Measurements from ENCODE around the gene LINGO1.
A peak's percentile ranks its signal among the peaks of the same experiment; 100 is the strongest.

Gene LINGO1

DNA sequence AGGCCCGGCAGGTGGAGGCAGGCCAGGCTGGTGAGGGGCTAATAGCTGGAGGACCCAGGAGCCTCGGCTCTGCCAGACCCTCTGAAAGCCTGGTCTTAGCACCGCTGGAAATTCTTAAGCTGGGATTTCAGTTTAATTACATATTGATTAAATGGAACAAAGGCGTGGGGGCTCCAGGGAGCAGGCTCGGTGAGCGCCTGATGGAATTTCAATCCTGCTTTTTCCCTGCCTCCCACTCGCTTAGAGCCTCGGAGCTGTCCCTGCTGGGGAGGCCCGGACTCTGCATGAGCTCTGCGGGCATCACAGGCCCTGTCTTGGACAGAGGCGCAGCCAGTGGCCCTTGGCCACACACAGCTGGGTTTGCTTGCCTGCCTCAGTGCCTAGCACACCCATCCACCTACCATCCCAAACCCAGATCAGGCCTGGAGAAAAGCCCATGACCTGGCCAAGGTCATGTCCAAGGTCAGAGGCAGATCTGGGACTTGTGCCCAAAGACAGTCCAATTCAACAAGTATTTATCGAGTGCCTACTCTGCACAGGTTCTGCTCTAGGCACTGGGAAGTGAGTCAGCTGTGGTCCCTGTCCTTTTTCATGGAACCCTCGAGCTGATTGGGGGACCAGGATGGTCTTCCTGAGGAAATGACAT, 40.6 kb downstream of the LINGO1 start:
- no peak for DNase-seq

DNA sequence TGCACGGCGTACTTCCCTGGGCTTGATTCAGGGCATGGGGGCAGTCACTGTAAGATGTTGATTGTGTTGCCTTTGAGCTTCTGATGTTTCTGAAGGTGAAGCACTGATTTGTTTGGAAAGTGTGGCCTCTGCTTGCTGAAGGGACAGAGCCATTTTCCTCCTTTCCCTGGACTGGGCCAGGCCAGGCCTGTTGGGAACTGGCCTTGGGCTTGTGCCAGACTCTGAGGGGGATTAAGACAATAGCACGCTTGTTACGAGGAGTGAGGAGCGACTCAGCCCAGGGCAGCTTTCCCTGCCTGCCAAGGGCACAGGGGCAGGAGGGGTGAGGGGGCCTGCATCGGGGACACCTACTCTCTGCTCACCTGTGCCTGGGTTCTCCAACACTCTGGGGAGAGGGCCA, 42.9 kb downstream of the LINGO1 start:
- peak; percentile 84 to 87 for DNase-seq

DNA sequence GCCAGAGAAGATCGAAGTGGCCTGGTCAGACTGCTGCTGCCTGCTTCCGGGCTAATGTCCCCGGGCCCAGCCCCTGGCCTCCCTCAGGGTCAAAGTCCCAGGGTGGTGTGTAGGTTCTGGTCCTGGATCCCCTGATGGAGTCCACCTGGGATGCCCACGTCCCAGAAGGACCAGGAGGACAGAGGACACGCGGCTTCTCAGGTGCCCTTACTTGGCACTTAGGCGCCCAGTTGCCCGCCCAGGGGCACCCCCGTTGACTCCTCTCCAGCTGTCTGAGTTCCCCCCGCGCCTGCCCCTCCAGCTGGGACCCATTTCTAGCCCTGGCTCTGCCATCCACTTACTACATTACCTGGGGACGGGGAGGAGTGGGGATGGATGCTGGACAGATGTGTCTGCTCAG, 44.6 kb downstream of the LINGO1 start:
- DNase-seq = no peak

DNA sequence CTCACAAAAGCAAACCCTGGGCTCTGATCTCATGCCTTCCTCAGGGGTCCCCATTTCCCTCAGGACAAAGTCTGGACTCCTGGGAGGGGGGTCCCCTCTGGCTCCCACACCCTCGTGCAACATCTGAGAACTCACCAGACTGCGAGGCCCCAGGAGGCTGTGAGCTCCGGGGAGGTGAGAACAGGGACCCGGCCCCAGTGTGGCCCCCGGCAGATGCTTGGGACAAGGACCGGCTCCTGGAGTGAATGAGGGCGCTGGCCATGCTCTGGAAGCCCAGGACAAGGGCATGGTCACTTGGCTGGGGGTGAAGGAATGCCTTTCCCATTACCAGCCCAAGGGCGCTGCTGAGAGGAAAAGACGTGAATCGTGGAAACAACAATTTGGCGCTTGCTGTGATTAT, 48.0 kb downstream of the LINGO1 start:
- no peak for DNase-seq

DNA sequence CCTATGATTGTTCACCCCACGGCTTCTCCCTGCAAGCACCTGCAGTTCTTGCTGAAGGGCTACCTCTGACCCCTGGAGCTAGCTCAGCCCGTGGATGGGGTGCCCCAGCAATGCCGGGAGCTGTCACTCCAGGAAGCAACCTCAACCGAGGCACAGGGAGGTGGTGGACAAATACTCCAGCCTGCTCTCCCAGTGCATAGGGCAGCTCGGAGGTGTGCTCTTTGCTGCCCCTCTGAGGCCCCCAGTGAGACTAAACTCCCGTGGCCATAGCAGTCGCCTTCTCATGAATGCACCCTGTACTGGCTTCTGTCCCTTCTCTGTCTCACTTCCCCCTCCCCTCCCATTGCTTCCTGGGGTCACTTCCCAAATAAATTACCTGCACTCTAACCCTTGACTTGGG, 48.5 kb downstream of the LINGO1 start:
- no peak for DNase-seq

DNA sequence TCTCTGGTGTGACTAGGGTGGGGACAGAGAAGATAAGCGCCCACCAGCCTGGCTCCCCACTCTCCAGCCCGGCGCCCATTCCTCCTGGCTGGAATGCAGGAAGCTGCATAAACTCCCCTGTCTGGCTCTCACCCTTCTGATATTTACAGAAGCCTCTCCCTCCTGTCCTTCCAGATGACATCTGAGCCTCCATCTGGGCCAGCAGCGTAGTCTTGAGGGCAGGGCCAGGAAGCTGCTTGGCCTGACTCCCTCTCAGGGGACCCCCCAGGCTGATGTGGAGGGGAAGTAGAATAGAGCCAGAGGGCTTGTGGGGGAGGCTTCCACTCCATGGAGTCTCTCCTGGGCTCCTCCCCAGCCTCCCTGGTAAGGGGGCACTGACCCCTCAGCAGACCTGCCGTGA, 49.9 kb downstream of the LINGO1 start:
- no peak for DNase-seq

DNA sequence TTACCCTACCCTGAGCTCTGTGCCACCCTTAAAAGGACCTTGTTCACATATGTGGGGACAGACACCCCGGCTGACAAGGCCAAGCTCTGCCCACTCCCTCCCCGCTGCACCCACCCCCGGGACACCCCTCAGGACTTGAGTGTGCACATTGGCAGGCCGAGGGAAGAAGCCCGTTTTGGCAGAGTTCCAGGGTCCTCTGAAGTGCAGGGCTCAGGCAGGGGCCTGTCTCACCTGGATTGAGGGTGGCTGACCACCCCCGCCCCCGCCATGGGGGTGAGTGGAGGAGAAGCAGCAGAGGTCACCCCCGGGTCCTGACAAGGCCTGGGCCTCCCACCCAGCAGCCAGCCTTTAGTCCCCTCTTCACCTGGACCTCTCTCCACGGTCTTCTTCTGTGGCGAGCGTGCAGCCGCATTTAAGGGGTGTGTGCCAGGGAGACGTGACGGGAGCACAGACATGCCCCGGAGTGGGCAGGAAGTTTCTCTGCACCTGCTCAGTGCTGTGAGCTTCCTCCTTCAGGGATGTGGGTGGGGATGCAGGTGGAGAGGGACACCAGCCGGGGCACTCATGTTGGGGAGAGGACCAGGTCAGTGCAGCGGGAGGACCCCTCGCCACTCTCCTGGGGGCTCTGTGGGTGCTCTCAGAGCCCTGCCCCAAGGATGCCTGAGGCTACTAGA, 50.7 kb downstream of the LINGO1 start:
- DNase-seq = no peak

DNA sequence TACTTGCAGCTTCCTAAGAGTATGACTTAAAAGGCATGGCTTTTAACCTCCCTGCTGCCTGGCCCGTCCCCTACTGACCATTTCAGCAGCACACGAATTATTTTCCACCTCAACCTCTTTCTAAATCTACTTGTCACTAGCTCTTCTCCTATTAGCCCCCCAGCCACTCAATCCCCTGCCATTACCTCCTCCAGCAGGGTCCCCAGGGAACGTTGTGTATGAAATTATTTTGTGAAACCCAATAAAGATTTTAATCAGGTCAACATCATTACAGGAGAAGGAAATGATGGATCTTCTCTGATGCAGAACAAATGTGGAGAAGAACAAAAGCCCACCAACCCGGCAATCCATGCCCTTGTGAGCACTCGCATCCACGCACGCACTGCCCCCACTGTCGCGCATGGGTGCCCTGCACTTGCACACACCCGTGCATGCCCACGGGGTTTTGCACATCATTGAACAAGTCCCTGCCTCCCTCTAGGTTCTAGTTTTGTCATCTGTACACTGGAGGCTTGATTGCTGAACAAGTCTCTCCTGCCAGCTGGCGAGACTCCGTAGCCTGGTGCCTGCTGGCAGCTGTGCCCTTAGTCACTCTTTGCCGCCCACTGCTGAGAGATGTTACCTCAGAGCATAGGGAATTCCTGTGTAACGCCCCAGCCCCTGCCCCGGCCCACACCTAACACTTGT, 51.6 kb downstream of the LINGO1 start:
- DNase-seq = peak; percentile 57 to 67

DNA sequence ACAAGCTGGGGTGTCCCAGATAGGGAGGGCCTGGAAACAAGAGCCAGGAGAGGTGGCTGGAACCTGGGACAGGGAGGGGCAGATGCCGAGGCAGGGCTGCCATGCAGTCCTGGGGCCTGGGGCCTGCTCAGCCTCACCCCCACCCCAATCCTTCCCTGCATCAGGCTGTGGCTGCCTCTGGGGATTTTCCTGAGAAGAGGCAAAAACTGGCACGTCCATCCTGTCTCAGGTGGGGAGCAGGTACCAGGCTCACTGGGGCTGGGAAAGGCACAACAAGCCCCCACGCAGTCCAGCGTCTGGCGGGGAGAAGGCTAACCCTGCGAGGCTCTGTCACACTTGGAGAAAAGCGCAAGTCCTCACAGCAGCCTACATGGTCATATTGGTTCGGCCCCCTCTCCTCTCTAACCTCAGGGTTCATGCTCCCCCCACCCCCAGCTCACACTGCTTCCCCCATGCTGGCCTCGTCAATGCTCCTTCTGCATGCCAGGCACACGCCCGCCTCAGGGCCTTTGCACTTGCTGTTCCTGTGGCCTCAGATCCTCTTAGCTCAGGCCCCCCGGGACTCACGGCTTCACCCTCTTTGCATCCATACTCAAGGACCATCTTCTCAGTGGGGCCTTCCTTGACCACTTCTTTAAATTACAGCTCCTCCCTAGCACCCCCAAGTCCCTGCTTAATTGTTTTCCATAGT, 53.1 kb downstream of the LINGO1 start:
- DNase-seq = no peak

DNA sequence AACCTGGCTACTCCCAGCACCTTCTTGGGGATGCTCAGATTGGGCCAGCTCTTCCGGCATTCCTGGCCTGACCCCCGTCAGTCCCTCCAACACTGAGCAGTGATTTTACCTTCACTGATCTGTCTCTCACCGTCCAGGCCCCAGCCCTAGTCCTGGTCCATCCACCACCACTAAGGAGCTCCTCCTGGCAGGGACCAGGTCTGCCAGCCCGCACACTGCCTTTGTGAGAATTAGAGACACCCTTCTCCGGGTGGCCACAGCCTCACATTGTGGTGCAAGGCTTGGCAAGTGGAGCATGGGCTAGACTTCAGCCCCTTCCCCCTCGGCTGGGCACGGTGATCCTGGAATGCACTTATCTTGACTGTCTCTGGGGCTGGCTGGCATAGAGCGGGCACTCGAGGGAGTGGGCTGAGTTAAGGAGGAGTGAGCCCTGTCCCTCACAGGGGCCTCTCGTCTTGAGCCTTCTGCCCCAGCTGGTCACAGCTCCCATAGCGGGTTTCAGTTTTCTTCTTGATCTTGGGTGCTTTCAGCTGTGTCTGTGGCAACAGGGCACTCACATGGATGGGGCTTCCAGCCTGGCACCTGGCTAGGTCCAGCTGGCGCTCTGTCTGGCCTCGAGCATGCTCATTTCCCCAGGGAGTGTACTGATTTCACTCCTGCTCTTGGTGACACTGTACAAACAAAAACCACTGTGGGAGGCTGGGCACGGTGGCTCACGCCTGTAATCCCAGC, 53.9 kb downstream of the LINGO1 start:
- DNase-seq = no peak

DNA sequence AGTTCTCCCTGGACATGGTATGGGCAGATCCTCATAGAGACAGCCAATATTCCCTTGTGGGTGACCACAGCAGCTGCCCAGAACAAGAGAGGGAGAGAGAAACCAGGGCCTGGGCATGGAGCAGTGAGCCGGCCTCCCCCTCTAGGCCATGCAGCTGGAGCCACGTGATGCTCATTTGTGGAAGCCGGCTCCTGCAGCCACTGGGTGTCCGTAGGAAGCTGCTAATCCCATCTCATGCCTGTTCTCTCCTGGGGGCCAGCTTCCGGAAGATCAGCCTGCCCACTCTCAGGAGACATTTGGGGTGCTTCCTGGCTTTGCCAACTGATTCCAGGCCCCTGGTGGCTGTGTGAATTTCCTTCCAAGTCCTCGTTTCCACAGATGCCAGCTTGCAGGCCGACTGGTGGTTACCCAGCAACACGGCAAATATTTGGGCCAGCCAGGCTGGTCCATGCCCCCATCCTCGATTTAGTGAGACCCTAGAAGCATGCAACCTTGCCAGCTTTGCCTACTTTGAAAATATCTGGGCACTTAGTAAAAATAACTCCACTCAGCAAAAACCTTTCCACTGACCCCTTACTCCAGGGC, 55.3 kb downstream of the LINGO1 start:
- DNase-seq = peak; percentile 67 to 75

DNA sequence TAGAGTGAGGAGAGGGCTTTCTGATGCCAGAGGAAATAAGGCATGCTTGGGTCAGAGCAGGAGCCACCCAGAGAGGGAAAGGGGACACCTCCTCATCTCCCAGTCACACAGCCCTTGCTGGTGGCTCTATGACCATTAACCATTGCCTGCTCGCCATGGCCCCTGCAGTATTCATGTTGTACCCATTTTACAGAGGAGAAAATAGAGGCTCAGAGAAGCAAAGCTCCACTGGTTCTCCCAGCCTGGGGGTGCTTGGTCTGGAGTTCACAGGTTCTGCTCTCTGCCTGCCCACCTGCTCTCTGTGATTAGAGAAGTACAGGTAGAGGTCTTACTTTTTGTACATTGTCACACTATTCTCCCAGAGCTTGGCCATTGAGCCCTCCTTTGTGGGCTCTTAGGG, 56.2 kb downstream of the LINGO1 start:
- no peak for DNase-seq

DNA sequence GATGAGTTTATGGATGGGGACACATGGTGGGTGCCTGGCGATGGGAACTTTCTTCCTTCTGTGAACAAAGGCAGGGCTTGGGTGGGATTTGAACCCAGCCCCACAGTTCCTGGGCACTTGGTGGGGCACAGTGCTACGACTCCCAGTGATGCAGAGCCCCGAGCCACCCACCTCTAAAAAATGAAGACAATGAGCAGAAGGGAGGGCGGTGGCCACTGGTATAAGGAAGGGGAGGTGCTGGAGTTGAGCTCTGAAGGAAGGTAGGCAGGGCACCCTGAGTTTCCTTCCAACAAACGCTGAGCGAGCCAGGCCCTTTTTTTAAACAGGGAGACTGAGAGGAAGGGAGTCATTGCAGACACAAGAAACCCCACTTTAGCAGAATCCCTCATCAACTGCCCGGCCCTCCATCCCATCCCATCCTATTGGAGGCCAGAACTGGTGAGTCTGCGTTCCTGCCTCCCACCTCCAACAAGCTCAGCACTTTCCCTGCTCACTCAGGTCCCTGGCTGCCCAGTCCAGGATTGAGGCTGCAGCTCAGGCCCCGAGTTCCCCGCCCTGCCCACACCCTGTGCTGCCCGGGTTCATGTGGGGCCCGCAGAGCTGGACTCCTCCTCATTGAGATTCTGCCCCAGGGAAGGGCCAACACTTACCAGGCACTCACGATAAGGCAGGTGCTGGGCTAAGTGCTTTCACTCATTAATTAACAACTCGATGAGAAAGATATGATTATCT, 57.3 kb downstream of the LINGO1 start:
- no peak for DNase-seq

DNA sequence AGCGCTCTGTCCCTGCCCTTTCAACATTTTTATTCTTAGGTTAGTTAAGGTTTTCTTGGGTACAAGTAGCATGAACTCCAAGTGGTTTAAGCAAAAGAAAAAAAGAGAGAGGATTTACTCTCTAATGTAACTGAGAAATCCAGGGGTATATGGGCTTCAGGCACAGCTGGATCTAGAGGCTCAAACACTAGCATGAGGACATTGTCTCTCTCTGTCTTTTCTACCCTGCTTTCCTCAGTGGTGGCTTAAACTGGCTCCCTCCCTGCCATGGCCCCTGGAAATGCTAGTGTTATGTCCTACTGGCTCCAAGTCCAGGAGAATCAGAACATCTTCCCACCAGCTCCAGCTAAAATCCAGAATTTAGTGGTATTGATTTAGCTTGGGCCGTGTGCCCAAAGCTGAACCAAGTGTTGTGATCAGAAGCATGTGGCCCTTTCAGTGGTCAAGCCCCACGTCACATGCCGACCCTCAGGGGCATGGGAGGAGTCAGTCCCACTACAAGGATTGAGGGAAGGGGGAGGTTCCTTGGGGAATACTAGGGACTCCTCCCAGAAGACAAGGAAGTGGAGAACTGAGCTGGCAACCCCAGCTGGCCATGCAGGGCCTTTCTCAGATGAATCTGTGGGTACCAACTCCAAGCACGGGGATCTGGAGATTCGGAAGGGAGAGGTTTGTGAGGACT, 58.0 kb downstream of the LINGO1 start:
- no peak for DNase-seq

DNA sequence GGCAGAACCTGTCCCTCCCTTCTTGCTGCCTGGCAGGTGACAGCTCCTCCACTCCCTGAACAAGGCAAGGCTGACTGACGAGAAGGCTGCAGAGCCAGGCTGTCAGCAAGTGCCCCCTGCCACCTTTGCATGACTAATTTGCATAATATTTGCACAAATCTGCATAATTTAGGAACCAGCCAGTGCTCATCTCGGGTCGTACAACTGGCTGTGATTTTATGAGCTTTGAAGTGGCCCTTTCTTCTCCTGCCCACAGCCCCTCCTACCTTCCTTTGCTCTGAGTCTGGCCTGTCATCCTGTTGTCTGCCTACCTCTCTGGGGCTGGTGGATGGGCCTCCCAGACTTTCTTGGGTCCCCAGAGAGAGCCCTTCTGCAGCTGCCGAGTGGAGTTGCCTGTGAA, 58.9 kb downstream of the LINGO1 start:
- no peak for DNase-seq

DNA sequence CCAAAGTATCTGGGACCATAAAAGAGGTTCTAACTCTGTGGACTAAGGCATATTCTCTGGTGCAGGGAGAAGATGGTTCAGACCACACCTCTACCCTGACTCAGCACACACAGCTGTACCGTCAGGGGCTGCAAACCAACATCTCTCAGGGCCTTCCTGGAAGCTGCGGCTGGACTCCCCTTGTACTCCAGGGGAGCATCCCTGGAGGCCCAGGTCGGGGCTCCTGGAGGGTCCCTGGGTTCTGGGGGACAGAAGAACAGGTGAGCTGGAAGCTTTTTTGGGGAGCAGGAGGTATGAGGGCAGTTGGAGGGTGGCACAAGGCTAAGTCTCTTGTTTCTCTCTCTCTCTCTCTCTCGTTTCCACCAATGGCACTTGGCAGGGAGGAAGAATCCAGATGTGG, 60.5 kb downstream of the LINGO1 start:
- no peak for DNase-seq

DNA sequence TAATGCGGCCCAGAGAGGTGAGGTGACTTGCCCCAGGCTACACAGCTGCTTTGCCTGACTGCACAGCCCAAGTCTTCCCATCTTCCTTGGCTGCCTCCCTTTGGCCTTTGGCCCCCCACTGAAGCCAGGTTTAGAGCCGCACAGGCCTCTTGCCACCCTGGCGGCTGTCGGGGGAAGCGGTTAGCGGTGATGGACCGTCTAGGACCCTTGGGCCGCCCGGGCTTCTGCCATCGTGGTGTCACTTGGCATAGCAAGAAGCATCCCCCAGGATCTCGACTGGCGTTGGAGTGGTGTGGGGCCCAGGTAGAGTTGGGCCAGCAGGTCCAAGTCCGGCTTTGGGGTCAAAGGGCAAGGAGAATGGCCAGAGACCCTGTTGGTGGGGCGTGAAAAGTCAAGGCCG, 61.0 kb downstream of the LINGO1 start:
- DNase-seq = no peak

DNA sequence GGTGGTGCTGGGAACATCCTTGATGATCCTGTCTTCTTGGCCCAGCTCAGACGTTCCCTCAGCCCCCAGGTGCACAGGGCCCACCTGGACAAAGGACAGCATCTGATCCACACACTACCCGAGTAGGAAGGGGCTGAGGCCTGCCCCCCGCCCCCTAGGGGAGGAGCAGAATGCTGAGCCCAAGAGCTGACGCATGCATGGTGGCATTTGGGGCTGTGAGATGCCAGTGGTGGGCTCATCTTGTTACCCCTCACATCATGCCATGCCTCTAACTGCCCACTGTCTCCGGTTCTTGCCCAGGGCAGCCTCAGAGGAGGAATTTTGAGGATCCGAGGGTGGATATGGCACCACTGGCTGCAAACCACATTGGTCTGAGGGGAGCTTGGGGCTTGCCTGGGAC, 61.5 kb downstream of the LINGO1 start:
- no peak for DNase-seq

DNA sequence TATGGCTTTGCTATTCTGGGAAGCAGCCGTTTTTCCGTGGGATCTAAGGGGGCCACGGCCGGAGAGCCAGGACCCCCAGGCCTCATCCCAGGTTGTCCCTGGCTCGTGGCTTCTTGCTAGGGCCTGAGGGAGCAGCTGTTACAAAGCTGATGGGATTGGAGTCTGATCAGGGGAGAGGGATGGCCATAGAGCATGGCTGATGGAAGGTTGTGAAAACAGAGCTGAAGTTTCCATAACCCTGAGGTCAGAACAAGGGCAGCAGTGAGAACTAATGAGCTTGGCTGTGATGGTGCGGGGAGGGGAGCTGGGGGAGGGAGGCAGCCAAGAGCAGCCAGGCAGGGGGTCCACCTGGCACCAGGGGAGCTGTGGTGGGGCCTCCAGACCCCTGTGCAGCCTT, 63.0 kb downstream of the LINGO1 start:
- DNase-seq = no peak

DNA sequence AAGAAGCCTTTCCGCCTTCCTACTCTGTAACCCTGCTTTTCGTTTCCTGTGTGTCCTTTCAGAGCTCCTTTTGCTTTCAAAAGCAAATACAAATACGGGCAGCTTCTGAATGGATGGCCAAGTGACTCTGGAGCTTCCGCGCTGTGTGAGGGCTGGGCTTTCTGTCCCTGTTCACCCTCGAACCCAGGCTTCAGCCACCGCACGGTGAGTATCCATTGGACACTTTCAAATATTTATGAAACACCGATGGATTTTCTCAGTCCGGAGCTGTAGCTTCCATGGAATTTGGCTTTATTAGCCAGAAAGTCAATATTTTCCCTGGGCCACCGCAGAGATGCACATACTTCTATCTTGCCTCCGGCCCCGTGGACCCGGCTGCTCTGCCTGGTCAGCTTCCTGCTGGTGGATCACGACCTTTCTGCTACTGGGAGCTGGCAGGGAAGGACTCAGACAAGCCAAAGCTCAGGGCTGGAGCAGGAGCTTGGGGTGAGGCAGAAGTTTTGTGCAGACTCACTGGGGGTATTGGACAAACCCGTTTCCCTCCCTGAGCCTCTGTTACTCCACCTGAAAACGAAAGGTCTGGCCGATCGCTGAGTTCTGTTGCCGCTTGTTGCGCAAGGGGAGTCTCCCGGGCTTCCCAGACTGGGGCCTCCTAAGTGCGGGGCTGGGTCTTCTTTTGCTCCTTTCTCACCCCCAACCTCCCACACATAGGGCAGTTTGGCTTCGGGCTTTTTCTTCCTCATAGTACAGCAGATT, 63.6 kb downstream of the LINGO1 start:
- DNase-seq = no peak
